Kidney epithelial cell (primary cell): ENCODE data around the gene VPS45. TPM values are rescaled to one million over a fixed set of nuclear protein-coding genes. Genes with fewer than 3 reads are reported as not detected.

Experiments
- DNase-seq: peaks from one replicate; pipeline ENCODE4 v3.0.0-alpha.2; 2010; ENCODE audit warnings: low read depth
- H3K27me3 ChIP-seq: 2 replicates; pipeline ENCODE4 v1.6.0; 2011; ENCODE audit warnings: low read length; ENCODE audit not compliant: control insufficient read depth, insufficient read depth
- H3K36me3 ChIP-seq: 2 replicates; pipeline ENCODE4 v1.5.1; 2011; ENCODE audit warnings: low read length; ENCODE audit not compliant: control insufficient read depth, insufficient read depth
- H3K4me3 ChIP-seq: 2 replicates; pipeline ENCODE4 v1.5.1; 2011; ENCODE audit warnings: low read depth, mild to moderate bottlenecking, control low read depth, low read length
- total RNA-seq: library from RNA; depleted of rRNA; stranded (reverse); fragments of >200 nt; gene quantifications from 2 replicates; pipeline ENCODE4 v1.2.3, GENCODE V29; 2015
- TF ChIP-seq, protein P1 (sequence below): IDR thresholded peaks from 2 replicates; pipeline ENCODE4 v1.5.1; 2011; ENCODE audit warnings: mild to moderate bottlenecking, moderate library complexity, low read length, control low read depth, inconsistent platforms; ENCODE audit not compliant: insufficient read depth, poor library complexity, severe bottlenecking

VPS45 gene
- total RNA-seq, 1 donor from 2014 or later: 23.6 TPM

DNA sequence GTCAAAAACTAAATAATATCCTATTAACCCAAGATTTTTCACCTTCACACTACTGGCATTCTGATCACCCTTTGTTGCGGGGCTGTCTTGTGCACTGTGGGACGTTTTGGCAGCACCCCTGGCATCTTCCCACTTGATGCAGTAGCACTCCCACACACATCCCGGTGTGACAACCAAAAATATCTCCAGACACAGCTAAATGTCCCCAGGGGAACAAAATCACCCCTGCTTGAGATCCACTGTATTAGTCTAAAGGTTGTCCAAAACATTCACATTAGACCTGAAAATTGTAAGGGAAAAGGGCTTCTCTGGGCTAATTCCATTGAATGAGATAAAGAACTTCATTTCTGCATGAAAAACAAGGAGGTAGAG, 120.0 kb downstream of the VPS45 start:
- Histone ChIP-seq H3K4me3 (no peak overlapping the region), H3K27me3 (no peaks in the 10 kb centered on the region), H3K36me3 (no peaks in the 10 kb centered on the region)
- TF ChIP-seq, protein P1, sequence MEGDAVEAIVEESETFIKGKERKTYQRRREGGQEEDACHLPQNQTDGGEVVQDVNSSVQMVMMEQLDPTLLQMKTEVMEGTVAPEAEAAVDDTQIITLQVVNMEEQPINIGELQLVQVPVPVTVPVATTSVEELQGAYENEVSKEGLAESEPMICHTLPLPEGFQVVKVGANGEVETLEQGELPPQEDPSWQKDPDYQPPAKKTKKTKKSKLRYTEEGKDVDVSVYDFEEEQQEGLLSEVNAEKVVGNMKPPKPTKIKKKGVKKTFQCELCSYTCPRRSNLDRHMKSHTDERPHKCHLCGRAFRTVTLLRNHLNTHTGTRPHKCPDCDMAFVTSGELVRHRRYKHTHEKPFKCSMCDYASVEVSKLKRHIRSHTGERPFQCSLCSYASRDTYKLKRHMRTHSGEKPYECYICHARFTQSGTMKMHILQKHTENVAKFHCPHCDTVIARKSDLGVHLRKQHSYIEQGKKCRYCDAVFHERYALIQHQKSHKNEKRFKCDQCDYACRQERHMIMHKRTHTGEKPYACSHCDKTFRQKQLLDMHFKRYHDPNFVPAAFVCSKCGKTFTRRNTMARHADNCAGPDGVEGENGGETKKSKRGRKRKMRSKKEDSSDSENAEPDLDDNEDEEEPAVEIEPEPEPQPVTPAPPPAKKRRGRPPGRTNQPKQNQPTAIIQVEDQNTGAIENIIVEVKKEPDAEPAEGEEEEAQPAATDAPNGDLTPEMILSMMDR: no peak
- no peak for DNase-seq

DNA sequence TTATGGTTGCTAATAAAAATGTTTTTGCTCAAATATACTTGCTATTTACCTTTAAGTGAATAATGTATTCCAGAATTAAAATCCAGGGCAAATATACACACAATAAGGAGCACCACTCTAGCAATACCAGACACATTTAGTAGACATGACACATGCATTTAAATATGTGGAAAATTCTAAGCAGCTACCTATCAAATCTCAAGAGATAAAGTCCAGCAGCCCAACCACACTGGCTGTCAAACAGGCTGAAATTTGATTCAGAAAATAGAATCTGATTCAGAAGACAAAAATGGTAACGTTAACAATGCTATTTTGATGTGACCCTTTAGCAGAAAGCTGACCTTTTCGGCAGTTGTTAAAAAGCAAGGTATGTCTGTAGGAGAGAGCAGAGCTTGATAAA, 124.4 kb downstream of the VPS45 start:
- peak; percentile 35 for DNase-seq
- Histone ChIP-seq H3K27me3 (no peaks in the 10 kb centered on the region), H3K4me3 (no peak overlapping the region), H3K36me3 (no peaks in the 10 kb centered on the region)
- TF ChIP-seq, protein P1: no peak

DNA sequence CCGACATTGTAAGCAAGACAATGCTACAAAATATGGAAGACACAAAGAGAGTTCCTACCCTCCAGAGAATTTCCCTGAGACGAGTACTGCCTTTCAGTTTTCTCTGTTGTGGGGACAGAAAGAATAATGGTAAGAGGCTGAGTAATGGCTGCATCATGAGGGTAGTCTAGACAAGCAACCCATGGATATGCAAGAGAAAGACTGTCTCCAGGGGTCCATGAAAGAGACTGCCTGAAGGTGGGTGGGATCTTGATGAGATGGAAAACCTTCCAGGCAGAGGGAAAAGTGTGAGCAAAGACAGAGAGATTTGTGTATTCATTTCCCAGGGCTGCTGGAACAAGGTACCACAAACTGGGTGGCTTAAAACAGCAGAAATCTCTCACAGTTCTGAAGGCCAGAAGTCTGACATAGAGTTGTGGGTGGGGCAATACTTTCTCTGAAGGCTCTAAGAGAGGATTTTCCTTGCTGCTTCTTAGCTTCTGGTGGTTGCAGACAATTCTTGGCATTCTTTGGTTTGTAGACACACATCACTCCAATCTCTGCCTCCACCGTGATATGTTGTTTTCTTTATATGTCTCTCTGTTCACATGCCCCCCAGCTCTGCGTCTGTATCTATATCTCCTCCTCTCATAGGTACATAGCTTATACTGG, 126.9 kb downstream of the VPS45 start:
- DNase-seq: no peak
- H3K36me3 ChIP-seq: no peaks in the 10 kb centered on the region
- TF ChIP-seq, protein P1: no peak
- no peaks in the 10 kb centered on the region for H3K27me3 ChIP-seq
- no peak overlapping the region for H3K4me3 ChIP-seq

Other genes starting within 250 kb of the VPS45 start
- gene BOLA1, start 168.2 kb upstream of the VPS45 start, total RNA-seq: 17.7 and 27.9 TPM in 2 replicates
- 13.2 and 14.1 TPM in 2 replicates for gene SV2A, start 149.9 kb upstream of the VPS45 start, total RNA-seq
- 33.1 and 42.2 TPM in 2 replicates for gene SF3B4, start 140.0 kb upstream of the VPS45 start, total RNA-seq
- 14.1 and 27.9 TPM in 2 replicates for gene MTMR11, start 130.9 kb upstream of the VPS45 start, total RNA-seq
- gene OTUD7B, start 57.0 kb upstream of the VPS45 start, total RNA-seq: 10.1 and 14.7 TPM in 2 replicates
- gene PLEKHO1, start 82.1 kb downstream of the VPS45 start, total RNA-seq: 82.0 and 113 TPM in 2 replicates
- gene ANP32E, start 168.3 kb downstream of the VPS45 start, total RNA-seq: 16.7 and 16.8 TPM in 2 replicates
- not detected in 2 replicates for gene CA14, start 190.0 kb downstream of the VPS45 start, total RNA-seq
- 152 and 161 TPM in 2 replicates for gene APH1A, start 201.2 kb downstream of the VPS45 start, total RNA-seq
- 1.0 and 1.4 TPM in 2 replicates for gene C1orf54, start 205.0 kb downstream of the VPS45 start, total RNA-seq
- 1.8 and 2.4 TPM in 2 replicates for gene CIART, start 214.8 kb downstream of the VPS45 start, total RNA-seq
- 56.8 and 66.7 TPM in 2 replicates for gene MRPS21, start 226.1 kb downstream of the VPS45 start, total RNA-seq